Keratinocyte (primary cell): Measurements from ENCODE around the gene TMEM204. TPM values are rescaled to one million over a fixed set of nuclear protein-coding genes. Genes with fewer than 3 reads are reported as not detected.

Experiments used
- DNase-seq: peaks from one replicate; pipeline ENCODE4 v3.0.0-alpha.2; 2011; ENCODE audit warnings: low read depth, missing footprints, low spot score
- FAIRE-seq: peaks from 2 replicates; lab custom pipeline; 2011; peaks lifted over from hg19 to GRCh38; lab: Jason Lieb, UNC
- H2AFZ ChIP-seq: 2 replicates; pipeline ENCODE4 v1.6.0; 2012; ENCODE audit warnings: low read length, control low read depth, inconsistent platforms; ENCODE audit not compliant: control insufficient read depth
- H3K27ac ChIP-seq: 2 replicates; pipeline ENCODE4 v1.5.1; 2011; ENCODE audit warnings: low read length; ENCODE audit not compliant: control insufficient read depth, insufficient read depth
- H3K27me3 ChIP-seq: 3 replicates; pipeline ENCODE4 v1.6.0; 2011; ENCODE audit warnings: low read length; ENCODE audit not compliant: control insufficient read depth, insufficient read depth; ENCODE audit errors: extremely low read depth
- H3K36me3 ChIP-seq, 2 experiments: 2 replicates in 1 of 2; 3 replicates in 1 of 2; pipeline ENCODE4 v1.5.1; 2011; ENCODE audit warnings: low read length in 2 of 2, mild to moderate bottlenecking in 1 of 2; ENCODE audit not compliant: control insufficient read depth in 2 of 2, insufficient read depth in 2 of 2; ENCODE audit errors: extremely low read depth in 1 of 2
- H3K4me1 ChIP-seq: 3 replicates; pipeline ENCODE4 v1.5.1; 2011; ENCODE audit warnings: low read length; ENCODE audit not compliant: control insufficient read depth, insufficient read depth; ENCODE audit errors: extremely low read depth
- H3K4me2 ChIP-seq: 3 replicates; pipeline ENCODE4 v1.6.0; 2011; ENCODE audit warnings: low read depth, low read length; ENCODE audit not compliant: control insufficient read depth, insufficient read depth; ENCODE audit errors: extremely low read depth
- H3K4me3 ChIP-seq, 3 experiments: fragments of 200-600 bp in 1 of 3; sonication (generic) in 1 of 3; 2 replicates in 2 of 3; 3 replicates in 1 of 3; pipeline ENCODE4 v1.5.1; 2011 to 2016; ENCODE audit warnings: low read length in 3 of 3, mild to moderate bottlenecking in 3 of 3, control low read depth in 2 of 3, inconsistent platforms in 1 of 3, low read depth in 1 of 3, mixed read lengths in 1 of 3, mixed run types in 1 of 3, moderate library complexity in 1 of 3; ENCODE audit not compliant: control insufficient read depth in 2 of 3, insufficient read depth in 2 of 3; ENCODE audit errors: extremely low read depth in 1 of 3
- H3K79me2 ChIP-seq: 2 replicates; pipeline ENCODE4 v1.6.0; 2012; ENCODE audit warnings: low read length; ENCODE audit not compliant: control insufficient read depth, insufficient read depth
- H3K9ac ChIP-seq: 3 replicates; pipeline ENCODE4 v1.6.0; 2011; ENCODE audit warnings: low read length; ENCODE audit not compliant: control insufficient read depth, insufficient read depth; ENCODE audit errors: extremely low read depth
- H3K9me1 ChIP-seq: 3 replicates; pipeline ENCODE4 v1.6.0; 2011; ENCODE audit warnings: low read length; ENCODE audit not compliant: control insufficient read depth, insufficient read depth; ENCODE audit errors: extremely low read depth
- H3K9me3 ChIP-seq: 2 replicates; pipeline ENCODE4 v1.5.1; 2012; ENCODE audit warnings: low read depth, low read length; ENCODE audit not compliant: control insufficient read depth
- H4K20me1 ChIP-seq: 3 replicates; pipeline ENCODE4 v1.6.0; 2011; ENCODE audit warnings: low read length; ENCODE audit not compliant: control insufficient read depth, insufficient read depth; ENCODE audit errors: extremely low read depth
- EZH2 ChIP-seq: IDR thresholded peaks from one replicate; pipeline ENCODE4 v1.6.1; 2012; ENCODE audit warnings: inconsistent platforms, mild to moderate bottlenecking, low read length, moderate library complexity
- dilution Hi-C: fragments of 300-500 bp; cut with MboI; formaldehyde crosslinking; loops from one replicate; pipeline ENCODE4 v1.7.0; 2020; ENCODE audit warnings: low sequenced_read_pairs; ENCODE audit not compliant: extremely low pct_ligation_motif_present
- polyA plus RNA-seq, 5 experiments: library from polyadenylated mRNA; depleted of rRNA in 3 of 5; stranded (reverse) in 3 of 5; stranded (forward) in 1 of 5; unstranded in 1 of 5; fragments of >200 nt; gene quantifications; 1 replicate in 1 of 5; 2 replicates in 3 of 5; 3 replicates in 1 of 5; pipeline versions ENCODE4 v1.2.1 to v1.2.3, GENCODE V29; 2011 to 2012; ENCODE audit warnings: missing spikeins in 2 of 5, low read depth in 1 of 5, low replicate concordance in 1 of 5
- TF ChIP-seq, protein P1 (sequence below), 3 experiments: IDR thresholded peaks in 1 of 3; conservative IDR thresholded peaks in 1 of 3; optimal IDR thresholded peaks in 1 of 3; 2 replicates in 2 of 3; 3 replicates in 1 of 3; pipeline versions ENCODE3 to v1.5.1; 2011; ENCODE audit warnings: low read length in 3 of 3, mild to moderate bottlenecking in 3 of 3, moderate library complexity in 2 of 3, control low read depth in 1 of 3, inconsistent platforms in 1 of 3; ENCODE audit not compliant: insufficient read depth in 2 of 3; ENCODE audit errors: extremely low read depth in 1 of 3

Gene TMEM204
- polyA plus RNA-seq, 1 donor (not counting 4 experiments of a cell fraction or from before 2014, with no cell fraction given) = 1.0 TPM

DNA sequence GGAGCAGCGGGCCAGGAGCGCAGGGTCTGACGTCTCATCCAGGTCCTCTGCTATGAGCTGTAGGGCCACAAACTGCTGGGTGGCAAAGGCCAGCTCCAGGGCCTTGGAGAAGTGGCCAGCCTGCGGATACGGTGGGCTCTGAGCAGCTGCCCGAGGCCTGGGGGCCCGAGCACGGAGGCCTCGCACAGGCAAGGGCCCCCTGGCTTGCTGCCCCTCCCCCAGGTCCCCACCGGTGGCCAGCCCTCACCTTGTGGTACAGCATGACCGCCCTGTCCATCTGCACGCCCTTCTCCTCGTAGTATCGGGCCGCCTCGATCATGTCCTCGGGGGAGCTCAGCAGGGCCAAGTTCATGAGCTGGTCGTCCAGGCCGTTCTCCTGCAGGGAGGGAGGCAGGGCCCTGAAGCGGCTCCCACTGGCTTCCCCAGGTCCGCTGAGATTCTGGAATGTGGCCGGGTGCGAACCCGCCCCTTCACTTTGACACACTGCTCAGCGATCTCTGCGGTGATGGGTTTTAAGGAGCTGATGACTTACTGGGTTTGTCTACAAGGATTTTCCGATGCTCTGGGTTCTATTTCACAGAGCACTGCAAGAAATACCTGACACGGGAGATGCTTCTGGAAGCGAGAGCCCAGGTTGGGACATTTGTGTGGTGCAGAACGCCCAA lies 9.8 kb upstream of the TMEM204 start:
- Histone ChIP-seq H3K9ac (no peak overlapping the region), H3K4me2 (no peak overlapping the region), H3K36me3 (no peaks in the 10 kb centered on the region), H3K9me1 (no peaks in the 10 kb centered on the region), H3K9me3 (no peaks in the 10 kb centered on the region), H3K27me3 (no peaks in the 10 kb centered on the region), H3K4me1 (no peaks in the 10 kb centered on the region), H4K20me1 (no peaks in the 10 kb centered on the region), H3K27ac (no peak overlapping the region), H2AFZ (no peak overlapping the region), H3K4me3 (no peak overlapping the region), H3K79me2 (no peaks in the 10 kb centered on the region)
- no peak for TF ChIP-seq EZH2
- TF ChIP-seq, protein P1, sequence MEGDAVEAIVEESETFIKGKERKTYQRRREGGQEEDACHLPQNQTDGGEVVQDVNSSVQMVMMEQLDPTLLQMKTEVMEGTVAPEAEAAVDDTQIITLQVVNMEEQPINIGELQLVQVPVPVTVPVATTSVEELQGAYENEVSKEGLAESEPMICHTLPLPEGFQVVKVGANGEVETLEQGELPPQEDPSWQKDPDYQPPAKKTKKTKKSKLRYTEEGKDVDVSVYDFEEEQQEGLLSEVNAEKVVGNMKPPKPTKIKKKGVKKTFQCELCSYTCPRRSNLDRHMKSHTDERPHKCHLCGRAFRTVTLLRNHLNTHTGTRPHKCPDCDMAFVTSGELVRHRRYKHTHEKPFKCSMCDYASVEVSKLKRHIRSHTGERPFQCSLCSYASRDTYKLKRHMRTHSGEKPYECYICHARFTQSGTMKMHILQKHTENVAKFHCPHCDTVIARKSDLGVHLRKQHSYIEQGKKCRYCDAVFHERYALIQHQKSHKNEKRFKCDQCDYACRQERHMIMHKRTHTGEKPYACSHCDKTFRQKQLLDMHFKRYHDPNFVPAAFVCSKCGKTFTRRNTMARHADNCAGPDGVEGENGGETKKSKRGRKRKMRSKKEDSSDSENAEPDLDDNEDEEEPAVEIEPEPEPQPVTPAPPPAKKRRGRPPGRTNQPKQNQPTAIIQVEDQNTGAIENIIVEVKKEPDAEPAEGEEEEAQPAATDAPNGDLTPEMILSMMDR (optimal IDR thresholded peaks at IDR 0.05 in 1 of 3, IDR thresholded peaks at IDR 0.05 in 1 of 3, conservative IDR thresholded peaks at IDR 0.05 in 1 of 3; ENCODE audit: extremely low read depth in 1 of 3, insufficient read depth in 2 of 3, low read length in 3 of 3) = no peak
- FAIRE-seq (no peak), DNase-seq (no peak)
- dilution Hi-C loops = no loop called here

DNA sequence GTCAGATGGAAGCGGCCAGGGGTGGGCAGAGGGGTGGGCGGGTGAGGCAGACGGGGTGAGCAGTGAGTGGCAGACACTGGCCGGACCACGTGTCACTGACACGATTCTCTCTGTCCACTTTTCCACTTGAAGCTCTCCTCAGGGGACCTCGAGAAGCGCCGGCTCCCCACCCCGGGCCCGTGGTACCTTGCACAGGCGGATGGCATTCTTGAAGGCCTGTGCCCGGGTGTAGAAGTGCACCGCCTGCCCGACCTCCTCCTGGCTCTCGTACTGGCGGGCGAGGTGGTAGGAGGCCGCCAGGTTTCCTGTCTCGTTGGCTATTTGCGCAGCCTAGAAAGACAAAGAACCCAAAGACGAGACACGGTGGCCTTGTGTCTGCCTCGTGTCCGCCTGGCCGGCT lies 9.1 kb upstream of the TMEM204 start:
- no peak overlapping the region for H3K4me3 ChIP-seq
- no peak overlapping the region for H3K27ac ChIP-seq
- H3K79me2 ChIP-seq = no peaks in the 10 kb centered on the region
- no peak for TF ChIP-seq EZH2
- TF ChIP-seq, protein P1 (optimal IDR thresholded peaks at IDR 0.05 in 1 of 3, IDR thresholded peaks at IDR 0.05 in 1 of 3, conservative IDR thresholded peaks at IDR 0.05 in 1 of 3; ENCODE audit: extremely low read depth in 1 of 3, insufficient read depth in 2 of 3, low read length in 3 of 3) = no peak
- H3K36me3 ChIP-seq = no peaks in the 10 kb centered on the region
- H3K27me3 ChIP-seq = peaks cover 6% of the 10 kb centered on the region
- no peak overlapping the region for H2AFZ ChIP-seq
- no peak overlapping the region for H3K4me2 ChIP-seq
- dilution Hi-C loops = no loop called here
- DNase-seq (no peak), FAIRE-seq (no peak)
- no peaks in the 10 kb centered on the region for H4K20me1 ChIP-seq
- no peaks in the 10 kb centered on the region for H3K9me1 ChIP-seq
- peaks cover 5% of the 10 kb centered on the region for H3K4me1 ChIP-seq
- no peak overlapping the region for H3K9ac ChIP-seq
- no peaks in the 10 kb centered on the region for H3K9me3 ChIP-seq
